SH-SY5Y (cell line): ENCODE results near the gene IFIH1.

Experiments used
- GATA2 ChIP-seq: IDR thresholded peaks from 2 replicates; pipeline ENCODE4 v1.6.1; 2011; ENCODE audit warnings: mild to moderate bottlenecking, low read depth, low read length
- GATA3 ChIP-seq: IDR thresholded peaks from 2 replicates; pipeline ENCODE4 v1.6.1; 2011; ENCODE audit warnings: low read depth, mild to moderate bottlenecking, low read length, moderate library complexity

DNA sequence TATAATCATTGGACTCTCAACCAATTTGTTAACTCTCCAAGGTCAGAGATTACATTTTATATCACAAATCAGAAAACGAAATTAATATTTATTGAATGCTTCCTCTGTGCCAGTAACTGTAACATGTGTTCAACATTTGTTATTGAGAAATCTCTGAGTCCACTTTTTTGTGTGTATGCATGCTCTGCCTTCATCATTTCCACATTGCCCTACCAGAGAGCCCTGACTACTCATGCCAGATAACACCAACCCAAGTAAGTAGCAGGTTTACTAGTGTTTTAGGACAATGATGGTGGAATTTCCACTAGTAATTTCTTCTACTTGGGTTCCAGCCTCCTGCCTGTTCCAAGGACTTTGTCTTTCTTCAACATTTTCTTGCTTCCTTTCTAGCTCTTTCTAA lies 61.1 kb downstream of the IFIH1 start:
- TF ChIP-seq GATA3: no peak
- TF ChIP-seq GATA2: no peak
